ENCODE data around the gene CD5L.

CD5L gene

GRCh38 chr1:157813269-157813668, 28.3 kb downstream of the CD5L start:
- DNase-seq (ENCODE audit: low read depth in 2 of 2) = no peak

- no peak for DNase-seq (ENCODE audit: low read depth in 2 of 2)
These were observed 35.0 kb downstream of the CD5L start for GRCh38 chr1:157806431-157807149.

- DNase-seq (ENCODE audit: low read depth in 2 of 2) = no peak
These were observed 37.8 kb downstream of the CD5L start for GRCh38 chr1:157803851-157804250.

- no peak for DNase-seq (ENCODE audit: low read depth in 2 of 2)
These were observed 41.6 kb downstream of the CD5L start for GRCh38 chr1:157799996-157800395.

GRCh38 chr1:157798211-157798610, 43.4 kb downstream of the CD5L start:
- DNase-seq (ENCODE audit: low read depth in 2 of 2) = no peak

GRCh38 chr1:157785248-157785647, 56.4 kb downstream of the CD5L start:
- DNase-seq (ENCODE audit: low read depth in 2 of 2) = no peak

- DNase-seq (ENCODE audit: low read depth in 2 of 2) = no peak
These were observed 56.8 kb downstream of the CD5L start for GRCh38 chr1:157784801-157785200.

- no peak for DNase-seq (ENCODE audit: low read depth in 2 of 2)
These were observed 58.7 kb downstream of the CD5L start for GRCh38 chr1:157782931-157783330.

- DNase-seq (ENCODE audit: low read depth in 2 of 2) = no peak
These were observed 60.6 kb downstream of the CD5L start for GRCh38 chr1:157781048-157781447.
